H7 (cell line): ENCODE data around the gene KRT1. TPM values are rescaled to one million over a fixed set of nuclear protein-coding genes. Genes with fewer than 3 reads are reported as not detected.

Experiments
- total RNA-seq: library from RNA; depleted of rRNA; stranded (reverse); fragments of >200 nt; shearing (Covaris generic); gene quantifications from 2 replicates; pipeline ENCODE4 v1.2.3, GENCODE V29; 2014; rRNA removed

Gene KRT1
- total RNA-seq, 1 experiment from 2014 or later: not detected

Other genes with a start within 250 kb of the KRT1 start
- gene KRT75, start 246.0 kb downstream of the KRT1 start, total RNA-seq: not detected in 2 replicates
- gene KRT6B, start 228.3 kb downstream of the KRT1 start, total RNA-seq: not detected in 2 replicates
- gene KRT6C, start 206.6 kb downstream of the KRT1 start, total RNA-seq: not detected in 2 replicates
- gene KRT6A, start 187.2 kb downstream of the KRT1 start, total RNA-seq: not detected in 2 replicates
- gene KRT5, start 160.0 kb downstream of the KRT1 start, total RNA-seq: not detected in 2 replicates
- not detected in 2 replicates for gene KRT71, start 127.3 kb downstream of the KRT1 start, total RNA-seq
- not detected in 2 replicates for gene KRT74, start 106.6 kb downstream of the KRT1 start, total RNA-seq
- gene KRT72, start 78.9 kb downstream of the KRT1 start, total RNA-seq: not detected in 2 replicates
- not detected in 2 replicates for gene KRT73, start 61.8 kb downstream of the KRT1 start, total RNA-seq
- not detected in 2 replicates for gene KRT2, start 28.2 kb downstream of the KRT1 start, total RNA-seq
- gene KRT77, start 23.1 kb upstream of the KRT1 start, total RNA-seq: not detected in 2 replicates
- not detected in 2 replicates for gene KRT76, start 96.9 kb upstream of the KRT1 start, total RNA-seq
- not detected in 2 replicates for gene KRT3, start 115.7 kb upstream of the KRT1 start, total RNA-seq
- not detected in 2 replicates for gene KRT4, start 133.7 kb upstream of the KRT1 start, total RNA-seq
- gene KRT79, start 153.9 kb upstream of the KRT1 start, total RNA-seq: not detected in 2 replicates
- not detected in 2 replicates for gene KRT78, start 168.6 kb upstream of the KRT1 start, total RNA-seq
- gene KRT8, start 224.7 kb upstream of the KRT1 start, total RNA-seq: 318 and 445 TPM in 2 replicates